WTC11 (cell line): ENCODE data around the gene BEND3. TPM values are rescaled to one million over a fixed set of nuclear protein-coding genes. Genes with fewer than 3 reads are reported as not detected.

Experiments
- ATAC-seq: fragments of 200-7000 bp; cut with Tn5 transposase; 2 replicates; pipeline ENCODE4 v1.10.0; 2021; ENCODE audit warnings: mild to moderate bottlenecking, moderate library complexity
- CTCF ChIA-PET: fragments of 300-600 bp; sonication (Branson Sonifier 250); formaldehyde crosslinking; loops from one replicate; lab custom pipeline; 2021; ENCODE audit warnings: antibody characterized with exemption; lab: Charles Lee
- POLR2A ChIA-PET: fragments of 350-600 bp; sonication (Branson Sonifier 250); formaldehyde crosslinking; loops from one replicate; lab custom pipeline; 2021; ENCODE audit warnings: antibody characterized with exemption; lab: Charles Lee
- DNase-seq: peaks from one replicate; pipeline ENCODE4 v3.0.0; 2021; ENCODE audit warnings: low spot score
- H3K27ac Mint-ChIP-seq: 2 replicates; pipeline ENCODE4 v1.8.0; 2021; ENCODE audit warnings: mixed read lengths
- H3K27me3 Mint-ChIP-seq: 2 replicates; pipeline ENCODE4 v1.8.0; 2021; ENCODE audit warnings: low read depth, mild to moderate bottlenecking, moderate library complexity, mixed read lengths
- H3K36me3 Mint-ChIP-seq: 2 replicates; pipeline ENCODE4 v1.8.0; 2021; ENCODE audit warnings: mixed read lengths
- H3K4me1 Mint-ChIP-seq: 2 replicates; pipeline ENCODE4 v1.8.0; 2022; ENCODE audit warnings: mixed read lengths
- H3K4me3 Mint-ChIP-seq: 2 replicates; pipeline ENCODE4 v1.8.0; 2021; ENCODE audit warnings: mild to moderate bottlenecking, moderate library complexity, mixed read lengths
- H3K9me3 Mint-ChIP-seq: 2 replicates; pipeline ENCODE4 v1.8.0; 2021; ENCODE audit warnings: mixed read lengths
- ELF4 ChIP-seq: sonication (generic); formaldehyde crosslinking; IDR thresholded peaks from 2 replicates; pipeline ENCODE4 v1.8.1; 2022; ENCODE audit warnings: low read depth, mild to moderate bottlenecking, moderate library complexity, missing genetic modification reagents
- ETV6 ChIP-seq: sonication (generic); formaldehyde crosslinking; IDR thresholded peaks from 2 replicates; pipeline ENCODE4 v1.8.1; 2022; ENCODE audit warnings: mild to moderate bottlenecking, missing genetic modification reagents
- FOXK1 ChIP-seq: sonication (generic); formaldehyde crosslinking; IDR thresholded peaks from 2 replicates; pipeline ENCODE4 v1.8.0; 2022; ENCODE audit warnings: mild to moderate bottlenecking, moderate library complexity, missing genetic modification reagents
- GABPB1 ChIP-seq: sonication (generic); formaldehyde crosslinking; IDR thresholded peaks from 2 replicates; pipeline ENCODE4 v1.8.1; 2023; ENCODE audit warnings: mild to moderate bottlenecking, missing genetic modification reagents
- GRHL2 ChIP-seq: fragments of 250-450 bp; sonication (Bioruptor Pico); IDR thresholded peaks from 2 replicates; pipeline ENCODE4 v1.8.0; 2022; ENCODE audit warnings: mild to moderate bottlenecking, moderate library complexity; ENCODE audit not compliant: insufficient replicate concordance, severe bottlenecking
- HMGXB4 ChIP-seq: sonication (generic); formaldehyde crosslinking; IDR thresholded peaks from 2 replicates; pipeline ENCODE4 v1.8.1; 2023; ENCODE audit warnings: mild to moderate bottlenecking, moderate library complexity, missing genetic modification reagents
- KAT7 ChIP-seq: sonication (generic); formaldehyde crosslinking; IDR thresholded peaks from 2 replicates; pipeline ENCODE4 v1.8.1; 2023; ENCODE audit warnings: missing genetic modification reagents, mild to moderate bottlenecking, borderline replicate concordance
- PRRX2 ChIP-seq: fragments of 250-450 bp; sonication (Bioruptor Pico); IDR thresholded peaks from 2 replicates; pipeline ENCODE4 v1.8.0; 2021; ENCODE audit warnings: mild to moderate bottlenecking
- SP1 ChIP-seq: sonication (generic); formaldehyde crosslinking; conservative IDR thresholded peaks from 2 replicates; pipeline ENCODE4 v1.8.1; 2022; ENCODE audit warnings: missing genetic modification reagents
- TEAD1 ChIP-seq: sonication (generic); formaldehyde crosslinking; IDR thresholded peaks from 2 replicates; pipeline ENCODE4 v1.8.0; 2022; ENCODE audit warnings: mild to moderate bottlenecking, missing genetic modification reagents
- ZNF219 ChIP-seq: sonication (generic); formaldehyde crosslinking; IDR thresholded peaks from 2 replicates; pipeline ENCODE4 v1.8.0; 2023; ENCODE audit warnings: missing genetic modification reagents, mild to moderate bottlenecking, borderline replicate concordance
- ZNF232 ChIP-seq: sonication (generic); formaldehyde crosslinking; IDR thresholded peaks from 2 replicates; pipeline ENCODE4 v1.8.0; 2022; ENCODE audit warnings: mild to moderate bottlenecking, missing genetic modification reagents
- total RNA-seq: library from RNA; stranded (reverse); gene quantifications from 3 replicates; pipeline ENCODE4 v1.2.3, GENCODE V29; 2021
- TF ChIP-seq, protein P1 (sequence below): fragments of 200-600 bp; IDR thresholded peaks from 2 replicates; pipeline ENCODE4 v1.8.0; 2022; ENCODE audit warnings: antibody characterized with exemption
- TF ChIP-seq, protein P2 (sequence below): sonication (generic); formaldehyde crosslinking; IDR thresholded peaks from 2 replicates; pipeline ENCODE4 v1.8.0; 2022; ENCODE audit warnings: mild to moderate bottlenecking, missing genetic modification reagents
- TF ChIP-seq, protein P3 (sequence below): sonication (generic); formaldehyde crosslinking; IDR thresholded peaks from 2 replicates; pipeline ENCODE4 v1.8.0; 2022; ENCODE audit warnings: mild to moderate bottlenecking, missing genetic modification reagents
- TF ChIP-seq, protein P4 (sequence below): fragments of 250-450 bp; sonication (Bioruptor Pico); IDR thresholded peaks from 2 replicates; pipeline ENCODE4 v1.8.0; 2021; ENCODE audit warnings: mild to moderate bottlenecking
- TF ChIP-seq, protein P5 (sequence below): sonication (generic); formaldehyde crosslinking; IDR thresholded peaks from 2 replicates; pipeline ENCODE4 v1.8.1; 2022; ENCODE audit warnings: mild to moderate bottlenecking, moderate library complexity, missing genetic modification reagents

Gene BEND3
- total RNA-seq, 1 experiment from 2014 or later = 25.4 TPM

DNA sequence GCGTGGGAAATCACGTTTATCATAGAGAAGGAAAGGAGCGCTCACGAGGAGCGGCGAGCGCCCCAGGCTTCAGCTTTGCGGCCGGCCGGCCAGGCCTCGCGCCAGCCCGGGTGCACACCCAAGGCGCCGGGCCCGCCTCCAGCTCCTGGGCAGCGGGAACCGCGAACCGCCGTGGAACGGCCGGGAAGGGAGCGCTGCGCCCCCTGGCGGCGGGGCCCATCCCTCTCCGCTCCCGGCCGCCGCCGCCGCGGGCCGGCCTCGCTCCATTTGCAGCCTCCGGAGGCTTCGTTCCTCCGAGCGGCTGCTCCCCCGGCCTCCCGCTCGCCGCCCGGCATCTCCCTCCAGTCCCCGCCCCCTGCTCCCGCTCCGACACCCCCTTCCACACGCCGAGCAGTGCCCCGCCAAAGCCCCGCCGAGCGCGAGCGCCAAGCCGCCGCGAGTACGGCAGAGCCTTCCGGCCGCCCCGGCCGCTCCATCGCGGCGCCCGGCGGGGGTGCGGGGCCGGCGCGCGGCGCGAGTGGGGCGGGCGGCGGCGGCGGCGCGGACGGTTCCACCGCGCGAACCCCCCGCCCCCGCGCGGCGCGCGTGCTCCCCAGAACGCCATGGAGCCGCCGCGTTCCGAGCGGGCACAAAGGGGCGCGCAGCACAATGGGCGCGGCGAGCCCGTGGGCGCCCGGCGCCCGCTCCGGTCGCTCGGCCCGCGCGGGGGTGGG lies 946 bp downstream of the BEND3 start:
- Mint-ChIP-seq H3K27ac (peak overlapping the region; percentile 98), H3K4me3 (peak overlapping the region; percentile 87), H3K4me1 (peaks cover 50% of the 10 kb centered on the region), H3K9me3 (no peaks in the 10 kb centered on the region), H3K36me3 (peaks cover 8% of the 10 kb centered on the region; the same call in 1 of the 2 replicates), H3K27me3 (no peaks in the 10 kb centered on the region)
- POLR2A ChIA-PET = interaction anchor here (0.5 to 1.0 kb wide), 7 partner anchors 10 to 789 kb away, joined by 3 to 7 read pairs (median 3); partner anchors contain the start of gene ATG5
- TF ChIP-seq FOXK1 (CRISPR knock-in tag) (peak; percentile 51; the same call in 1 of the 2 replicates), SP1 (CRISPR knock-in tag) (peak; percentile 25), HMGXB4 (CRISPR knock-in tag) (peak; percentile 94), GRHL2 (CRISPR knock-in tag) (no peak), ELF4 (CRISPR knock-in tag) (no peak), KAT7 (CRISPR knock-in tag) (0 out of 2 replicates have a peak, but pooled peaks have one; percentile 52), PRRX2 (CRISPR knock-in tag) (0 out of 2 replicates have a peak, but pooled peaks have one; percentile 13), ZNF232 (CRISPR knock-in tag) (no peak), ZNF219 (CRISPR knock-in tag) (peak; percentile 81; the same call in 1 of the 2 replicates), ETV6 (CRISPR knock-in tag) (peak; percentile 62; the same call in 1 of the 2 replicates), GABPB1 (CRISPR knock-in tag) (0 out of 2 replicates have a peak, but pooled peaks have one; percentile 23), TEAD1 (0 out of 2 replicates have a peak, but pooled peaks have one; percentile 51)
- TF ChIP-seq, protein P1, sequence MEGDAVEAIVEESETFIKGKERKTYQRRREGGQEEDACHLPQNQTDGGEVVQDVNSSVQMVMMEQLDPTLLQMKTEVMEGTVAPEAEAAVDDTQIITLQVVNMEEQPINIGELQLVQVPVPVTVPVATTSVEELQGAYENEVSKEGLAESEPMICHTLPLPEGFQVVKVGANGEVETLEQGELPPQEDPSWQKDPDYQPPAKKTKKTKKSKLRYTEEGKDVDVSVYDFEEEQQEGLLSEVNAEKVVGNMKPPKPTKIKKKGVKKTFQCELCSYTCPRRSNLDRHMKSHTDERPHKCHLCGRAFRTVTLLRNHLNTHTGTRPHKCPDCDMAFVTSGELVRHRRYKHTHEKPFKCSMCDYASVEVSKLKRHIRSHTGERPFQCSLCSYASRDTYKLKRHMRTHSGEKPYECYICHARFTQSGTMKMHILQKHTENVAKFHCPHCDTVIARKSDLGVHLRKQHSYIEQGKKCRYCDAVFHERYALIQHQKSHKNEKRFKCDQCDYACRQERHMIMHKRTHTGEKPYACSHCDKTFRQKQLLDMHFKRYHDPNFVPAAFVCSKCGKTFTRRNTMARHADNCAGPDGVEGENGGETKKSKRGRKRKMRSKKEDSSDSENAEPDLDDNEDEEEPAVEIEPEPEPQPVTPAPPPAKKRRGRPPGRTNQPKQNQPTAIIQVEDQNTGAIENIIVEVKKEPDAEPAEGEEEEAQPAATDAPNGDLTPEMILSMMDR = peak; percentile 91
- TF ChIP-seq, protein P2, sequence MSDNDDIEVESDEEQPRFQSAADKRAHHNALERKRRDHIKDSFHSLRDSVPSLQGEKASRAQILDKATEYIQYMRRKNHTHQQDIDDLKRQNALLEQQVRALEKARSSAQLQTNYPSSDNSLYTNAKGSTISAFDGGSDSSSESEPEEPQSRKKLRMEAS (CRISPR knock-in tag) = peak; percentile 42; the same call in 1 of the 2 replicates
- TF ChIP-seq, protein P3, sequence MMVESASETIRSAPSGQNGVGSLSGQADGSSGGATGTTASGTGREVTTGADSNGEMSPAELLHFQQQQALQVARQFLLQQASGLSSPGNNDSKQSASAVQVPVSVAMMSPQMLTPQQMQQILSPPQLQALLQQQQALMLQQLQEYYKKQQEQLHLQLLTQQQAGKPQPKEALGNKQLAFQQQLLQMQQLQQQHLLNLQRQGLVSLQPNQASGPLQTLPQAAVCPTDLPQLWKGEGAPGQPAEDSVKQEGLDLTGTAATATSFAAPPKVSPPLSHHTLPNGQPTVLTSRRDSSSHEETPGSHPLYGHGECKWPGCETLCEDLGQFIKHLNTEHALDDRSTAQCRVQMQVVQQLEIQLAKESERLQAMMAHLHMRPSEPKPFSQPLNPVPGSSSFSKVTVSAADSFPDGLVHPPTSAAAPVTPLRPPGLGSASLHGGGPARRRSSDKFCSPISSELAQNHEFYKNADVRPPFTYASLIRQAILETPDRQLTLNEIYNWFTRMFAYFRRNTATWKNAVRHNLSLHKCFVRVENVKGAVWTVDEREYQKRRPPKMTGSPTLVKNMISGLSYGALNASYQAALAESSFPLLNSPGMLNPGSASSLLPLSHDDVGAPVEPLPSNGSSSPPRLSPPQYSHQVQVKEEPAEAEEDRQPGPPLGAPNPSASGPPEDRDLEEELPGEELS (CRISPR knock-in tag) = peak; percentile 86
- TF ChIP-seq, protein P4, sequence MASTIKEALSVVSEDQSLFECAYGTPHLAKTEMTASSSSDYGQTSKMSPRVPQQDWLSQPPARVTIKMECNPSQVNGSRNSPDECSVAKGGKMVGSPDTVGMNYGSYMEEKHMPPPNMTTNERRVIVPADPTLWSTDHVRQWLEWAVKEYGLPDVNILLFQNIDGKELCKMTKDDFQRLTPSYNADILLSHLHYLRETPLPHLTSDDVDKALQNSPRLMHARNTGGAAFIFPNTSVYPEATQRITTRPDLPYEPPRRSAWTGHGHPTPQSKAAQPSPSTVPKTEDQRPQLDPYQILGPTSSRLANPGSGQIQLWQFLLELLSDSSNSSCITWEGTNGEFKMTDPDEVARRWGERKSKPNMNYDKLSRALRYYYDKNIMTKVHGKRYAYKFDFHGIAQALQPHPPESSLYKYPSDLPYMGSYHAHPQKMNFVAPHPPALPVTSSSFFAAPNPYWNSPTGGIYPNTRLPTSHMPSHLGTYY (CRISPR knock-in tag) = no peak
- TF ChIP-seq, protein P5, sequence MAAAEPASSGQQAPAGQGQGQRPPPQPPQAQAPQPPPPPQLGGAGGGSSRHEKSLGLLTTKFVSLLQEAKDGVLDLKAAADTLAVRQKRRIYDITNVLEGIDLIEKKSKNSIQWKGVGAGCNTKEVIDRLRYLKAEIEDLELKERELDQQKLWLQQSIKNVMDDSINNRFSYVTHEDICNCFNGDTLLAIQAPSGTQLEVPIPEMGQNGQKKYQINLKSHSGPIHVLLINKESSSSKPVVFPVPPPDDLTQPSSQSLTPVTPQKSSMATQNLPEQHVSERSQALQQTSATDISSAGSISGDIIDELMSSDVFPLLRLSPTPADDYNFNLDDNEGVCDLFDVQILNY (CRISPR knock-in tag) = peak; percentile 34; the same call in 1 of the 2 replicates
- peak; percentile 8 for ATAC-seq
- DNase-seq = peak; percentile 82
- CTCF ChIA-PET = interaction anchor here (0.6 to 1.4 kb wide), 18 partner anchors 8 to 775 kb away, joined by 3 to 7 read pairs (median 4); partner anchors contain the start of genes CRYBG1 and MTRES1
